ENCODE data around the gene PRMT3. TPM values are rescaled to one million over a fixed set of nuclear protein-coding genes. Genes with fewer than 3 reads are reported as not detected.
"Not testable (repeated sequence)": the region's sequence is repeated elsewhere in the genome, so short reads cannot be mapped to it uniquely, and the experiment has no call there.

PRMT3 gene
- polyA plus RNA-seq, 4 donors: 15.6 to 18.4 (median 17.5) TPM

GRCh38 chr11:20453657-20454316 lies 66.3 kb downstream of the PRMT3 start:
- DNase-seq (ENCODE audit: low read depth in 4 of 4, low spot score in 2 of 4): no peak

- no peak for DNase-seq (ENCODE audit: low read depth in 4 of 4, low spot score in 2 of 4)
These were observed 69.7 kb downstream of the PRMT3 start for GRCh38 chr11:20457001-20457799.

DNA sequence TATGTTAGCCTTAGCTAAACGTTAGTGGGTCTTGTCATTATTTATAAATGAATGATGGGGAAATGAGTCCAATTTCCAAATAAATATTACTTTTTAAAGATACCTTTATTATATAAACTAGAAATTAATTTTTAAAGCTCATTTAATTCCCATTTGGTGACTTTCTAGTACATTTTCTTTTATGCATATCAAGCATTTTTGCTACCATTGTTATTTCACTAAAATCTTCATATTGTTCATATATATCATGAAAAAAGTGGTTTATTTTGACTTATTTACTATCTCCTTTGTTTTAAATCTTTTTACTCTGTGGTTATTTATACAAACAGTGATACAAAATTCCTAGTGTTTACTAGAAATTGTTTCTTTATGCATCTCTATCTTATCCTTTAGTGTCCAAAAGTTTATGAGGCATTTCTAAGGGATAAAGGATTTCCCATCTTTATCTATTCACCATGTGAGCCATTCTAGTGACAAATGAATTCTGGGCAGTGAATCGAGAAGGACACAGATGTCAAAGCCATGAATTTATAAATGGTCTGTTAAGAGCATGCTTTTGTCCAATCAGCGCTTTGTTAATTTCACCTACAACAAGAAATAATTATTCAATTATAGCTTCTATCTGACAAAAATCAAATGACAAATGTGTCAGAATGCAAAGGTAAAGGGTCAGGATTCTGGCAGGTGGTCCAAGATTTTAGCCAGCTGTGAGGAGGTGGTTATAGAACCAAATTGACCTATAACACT lies 70.6 kb downstream of the PRMT3 start:
- DNase-seq (ENCODE audit: low read depth in 4 of 4, low spot score in 2 of 4): no peak

- DNase-seq (ENCODE audit: low read depth in 4 of 4, low spot score in 2 of 4): no peak
These were observed 71.6 kb downstream of the PRMT3 start for GRCh38 chr11:20458905-20459632.

GRCh38 chr11:20459865-20460264 lies 72.3 kb downstream of the PRMT3 start:
- DNase-seq (ENCODE audit: low read depth in 4 of 4, low spot score in 2 of 4): no peak

DNA sequence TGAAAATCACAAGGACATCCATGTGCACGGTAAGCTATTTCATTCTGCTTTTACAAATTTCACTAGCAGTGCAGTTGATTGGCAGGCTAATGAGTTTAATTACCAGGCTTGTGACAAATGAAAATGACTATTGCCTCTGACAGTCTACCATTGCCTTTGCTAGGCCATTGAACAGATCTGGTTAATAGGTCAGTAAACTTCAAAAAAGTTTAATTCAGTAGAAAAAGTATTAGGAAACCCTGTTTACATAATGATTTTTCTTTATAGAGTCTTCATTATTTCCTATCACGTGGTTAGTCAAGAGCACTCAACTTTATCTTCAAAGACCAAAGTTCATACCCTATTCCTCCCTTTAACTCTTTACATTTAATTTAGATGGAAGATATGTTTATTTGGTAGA lies 77.0 kb downstream of the PRMT3 start:
- no peak for DNase-seq (ENCODE audit: low read depth in 4 of 4, low spot score in 2 of 4)

- DNase-seq (ENCODE audit: low read depth in 4 of 4, low spot score in 2 of 4): no peak
These were observed 80.1 kb downstream of the PRMT3 start for GRCh38 chr11:20467487-20468185.

GRCh38 chr11:20470348-20470747 lies 82.8 kb downstream of the PRMT3 start:
- DNase-seq (ENCODE audit: low read depth in 4 of 4, low spot score in 2 of 4): no peak

- DNase-seq (ENCODE audit: low read depth in 4 of 4, low spot score in 2 of 4): not testable (repeated sequence)
These were observed 84.4 kb downstream of the PRMT3 start for GRCh38 chr11:20471929-20472328.

GRCh38 chr11:20474176-20474881 lies 86.8 kb downstream of the PRMT3 start:
- DNase-seq (ENCODE audit: low read depth in 4 of 4, low spot score in 2 of 4): no peak

DNA sequence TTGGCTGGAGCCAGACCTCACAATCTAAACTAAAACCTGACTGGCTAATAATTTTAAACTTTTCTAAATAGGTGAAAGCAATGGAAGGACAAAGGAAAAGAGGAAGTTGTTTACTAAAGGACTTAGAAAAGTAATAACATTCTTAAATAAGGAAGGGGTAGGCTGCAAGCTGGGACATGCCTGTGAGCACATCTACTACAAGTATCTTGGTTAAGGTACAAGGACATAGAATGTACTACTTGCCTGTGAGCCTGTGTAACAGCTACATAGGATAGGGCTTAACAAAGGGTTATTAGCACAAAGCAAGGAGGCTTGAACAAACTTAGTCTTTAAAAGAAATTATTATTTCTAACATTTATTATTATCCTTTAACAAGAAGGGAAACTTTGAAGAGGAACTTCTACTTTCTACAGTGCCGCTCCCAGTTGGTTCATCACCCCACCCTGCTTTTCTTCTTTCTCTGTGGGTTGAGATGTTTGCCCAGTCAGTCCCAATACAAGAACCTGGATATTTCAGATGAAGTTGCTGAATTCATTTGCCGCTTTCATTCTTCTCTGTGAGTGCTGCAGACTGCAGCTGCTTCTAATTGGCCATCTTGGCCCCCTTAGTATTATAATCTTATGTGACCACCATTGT lies 87.5 kb downstream of the PRMT3 start:
- DNase-seq (ENCODE audit: low read depth in 4 of 4, low spot score in 2 of 4): no peak

- no peak for DNase-seq (ENCODE audit: low read depth in 4 of 4, low spot score in 2 of 4)
These were observed 90.0 kb downstream of the PRMT3 start for GRCh38 chr11:20477418-20478090.

DNA sequence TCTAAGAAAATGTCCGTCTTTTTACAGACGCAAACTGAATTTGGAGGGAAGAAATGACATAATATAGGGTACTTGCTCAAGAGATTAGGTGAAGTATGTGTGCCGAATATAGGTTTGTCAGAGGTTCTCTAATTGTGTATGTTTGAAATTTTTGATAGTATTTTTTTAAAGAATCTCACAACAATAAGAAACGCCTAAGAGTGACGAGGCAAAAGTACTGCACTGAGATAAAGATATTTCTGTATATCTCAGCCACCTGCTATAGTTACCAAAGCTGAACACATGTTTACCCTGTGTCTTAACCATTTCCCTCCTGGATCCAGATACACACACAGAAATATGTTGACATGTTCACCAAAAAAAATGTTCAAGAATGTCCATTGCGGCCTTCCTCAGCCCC lies 92.0 kb downstream of the PRMT3 start:
- no peak for DNase-seq (ENCODE audit: low read depth in 4 of 4, low spot score in 2 of 4)

DNA sequence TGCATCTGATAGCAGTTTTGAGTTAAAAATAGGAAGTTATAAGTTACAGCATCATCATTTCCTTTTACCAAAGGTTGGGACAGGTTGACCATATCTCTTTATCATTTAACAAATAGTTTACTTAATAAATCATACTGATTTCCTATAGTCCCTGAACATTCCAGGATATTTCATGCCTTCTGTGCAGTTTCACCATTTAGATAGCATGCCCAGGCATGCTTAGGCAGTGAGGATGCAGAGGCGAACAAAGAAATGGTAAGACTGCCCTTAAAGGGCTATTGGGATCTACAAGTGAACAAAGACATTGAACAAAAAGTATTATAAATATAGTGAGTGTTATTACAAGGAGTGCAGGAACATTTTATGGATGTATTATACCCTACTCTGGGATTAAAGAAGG lies 96.4 kb downstream of the PRMT3 start:
- DNase-seq (ENCODE audit: low read depth in 4 of 4, low spot score in 2 of 4): no peak

- not testable (repeated sequence) for DNase-seq (ENCODE audit: low read depth in 4 of 4, low spot score in 2 of 4)
These were observed 96.9 kb downstream of the PRMT3 start for GRCh38 chr11:20484416-20484815.

DNA sequence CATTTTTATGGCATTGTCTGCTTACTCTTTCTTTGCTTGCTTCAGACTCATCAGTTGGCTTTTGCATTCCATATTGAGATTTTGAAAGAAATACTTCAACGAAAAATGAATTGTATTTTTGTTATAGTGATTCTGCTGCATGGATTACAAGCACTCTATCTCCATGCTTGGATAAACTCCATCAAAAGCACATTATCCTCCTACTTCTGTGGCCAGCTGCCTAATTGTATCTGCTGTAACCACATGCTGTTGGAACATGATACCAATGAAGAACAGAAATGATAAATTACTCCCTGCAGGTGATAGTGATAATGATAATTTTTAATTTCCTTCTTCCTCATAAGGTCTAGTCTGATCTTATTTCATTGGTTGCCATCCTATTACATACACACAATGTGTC lies 100.8 kb downstream of the PRMT3 start:
- no peak for DNase-seq (ENCODE audit: low read depth in 4 of 4, low spot score in 2 of 4)

DNA sequence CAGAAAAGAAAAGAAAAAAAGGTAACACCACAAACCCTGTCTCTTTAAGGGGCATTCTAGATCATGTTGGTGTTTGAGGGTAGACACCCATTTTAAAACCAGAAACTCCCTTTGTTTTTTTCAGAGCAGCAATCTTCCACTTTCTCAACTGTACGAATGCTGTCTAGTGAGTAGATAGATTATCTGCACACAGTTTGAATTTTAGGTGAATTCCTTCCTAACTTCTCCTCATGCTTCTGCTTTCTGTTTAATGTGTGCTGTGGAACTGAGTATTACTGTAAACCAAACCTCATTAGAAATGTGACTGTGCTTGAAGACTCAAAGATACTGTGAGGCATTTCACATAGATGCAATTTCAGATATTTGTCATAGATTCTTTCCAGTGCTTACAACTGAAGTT lies 102.4 kb downstream of the PRMT3 start:
- no peak for DNase-seq (ENCODE audit: low read depth in 4 of 4, low spot score in 2 of 4)

- DNase-seq (ENCODE audit: low read depth in 4 of 4, low spot score in 2 of 4): no peak
These were observed 105.8 kb downstream of the PRMT3 start for GRCh38 chr11:20493340-20493739.
